H1 (cell line): ENCODE measurements around the gene CELSR1. TPM values are rescaled to one million over a fixed set of nuclear protein-coding genes. Genes with fewer than 3 reads are reported as not detected.

ENCODE experiments used
- EP300 ChIP-seq, 2 experiments: IDR thresholded peaks; 1 replicate in 1 of 2; 2 replicates in 1 of 2; pipeline ENCODE4 v1.6.1; 2011 to 2012; ENCODE audit warnings: low read depth in 2 of 2, low read length in 2 of 2, mild to moderate bottlenecking in 2 of 2, borderline replicate concordance in 1 of 2, inconsistent platforms in 1 of 2, moderate library complexity in 1 of 2
- SIN3A ChIP-seq, 2 experiments: IDR thresholded peaks in 1 of 2; conservative IDR thresholded peaks in 1 of 2; 2 replicates each; pipeline ENCODE4 v1.6.1; 2011 to 2012; ENCODE audit warnings: low read length in 2 of 2, improper control_type of control experiment in 1 of 2, low read depth in 1 of 2, mild to moderate bottlenecking in 1 of 2
- SIRT6 ChIP-seq: IDR thresholded peaks from one replicate; pipeline ENCODE4 v1.7.1; 2012; ENCODE audit warnings: low read length, inconsistent platforms
- TBP ChIP-seq: IDR thresholded peaks from 2 replicates; pipeline ENCODE4 v1.6.1; 2011; ENCODE audit warnings: low read depth, low read length, improper control_type of control experiment
- TEAD4 ChIP-seq: IDR thresholded peaks from 2 replicates; pipeline ENCODE4 v1.6.1; 2012; ENCODE audit warnings: low read depth, low read length, inconsistent platforms, mixed read lengths
- polyA plus RNA-seq, 7 experiments: library from polyadenylated mRNA; depleted of rRNA in 3 of 7; stranded (reverse) in 5 of 7; unstranded in 2 of 7; fragments of >200 nt in 5 of 7; fragments of 200-250 nt in 2 of 7; gene quantifications; 1 replicate in 5 of 7; 2 replicates in 1 of 7; 4 replicates in 1 of 7; pipeline versions ENCODE4 v1.2.1 to v1.2.3, GENCODE V29; 2011 to 2013; ENCODE audit warnings: missing spikeins in 2 of 7, mixed read lengths in 2 of 7
- total RNA-seq: library from RNA; stranded (reverse); fragmentation: NEBNext Ultra II Directional; extraction: Animal tissue kit (Norgen Biotek cat#: 25700); gene quantifications from 2 replicates; pipeline ENCODE4 v1.2.1, GENCODE V29; 2021
- TF ChIP-seq, protein P1 (sequence below): IDR thresholded peaks from 2 replicates; pipeline ENCODE4 v1.6.1; 2012; ENCODE audit warnings: inconsistent platforms

Gene CELSR1
- total and polyA plus RNA-seq, 2 of the 8 experiments (the other 6 are each of a cell fraction or from before 2014, with no cell fraction given): 9.0 to 12.4 TPM

DNA sequence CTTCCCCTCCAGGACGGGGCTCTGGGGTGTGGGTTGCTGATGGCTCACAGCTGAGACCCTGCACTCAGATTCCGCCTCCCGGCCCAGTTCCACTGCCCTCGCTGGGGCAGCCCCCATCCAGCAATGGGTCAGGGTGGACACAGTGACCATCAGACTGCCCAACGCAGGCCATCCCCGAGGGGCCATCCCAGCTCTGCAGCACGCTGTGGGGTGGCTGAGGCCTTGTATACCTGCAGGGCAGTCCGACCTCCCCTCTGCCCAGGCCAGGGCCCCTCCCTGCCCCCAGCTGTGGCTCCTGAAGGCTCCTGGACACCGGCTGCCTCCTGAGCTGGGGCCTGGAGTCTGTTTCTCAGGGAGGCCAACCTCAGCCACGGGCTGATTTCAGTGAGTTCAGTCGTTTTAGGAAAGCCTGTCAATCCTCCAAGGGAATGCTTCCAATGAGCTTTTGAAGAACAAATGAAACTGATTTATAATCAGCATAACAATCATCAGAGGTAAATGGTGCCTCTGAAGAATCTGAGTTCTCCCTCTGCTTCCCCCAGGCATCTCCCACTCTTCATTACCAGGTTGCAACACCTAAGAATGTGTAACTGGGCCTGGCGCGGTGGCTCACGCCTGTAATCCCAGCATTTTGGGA is 95.1 kb downstream of the CELSR1 start (continued):
- TF ChIP-seq, protein P1, sequence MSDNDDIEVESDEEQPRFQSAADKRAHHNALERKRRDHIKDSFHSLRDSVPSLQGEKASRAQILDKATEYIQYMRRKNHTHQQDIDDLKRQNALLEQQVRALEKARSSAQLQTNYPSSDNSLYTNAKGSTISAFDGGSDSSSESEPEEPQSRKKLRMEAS: no peak
- no peak for TF ChIP-seq SIN3A (conservative IDR thresholded peaks at IDR 0.05 in 1 of 2, IDR thresholded peaks at IDR 0.05 in 1 of 2; ENCODE audit: low read depth in 1 of 2, low read length in 2 of 2)
- TF ChIP-seq SIRT6: no peak
- TF ChIP-seq EP300 (IDR thresholded peaks at IDR 0.05; ENCODE audit: borderline replicate concordance in 1 of 2, low read depth in 2 of 2, low read length in 2 of 2): no peak
- TF ChIP-seq TBP: no peak
- no peak for TF ChIP-seq TEAD4
